Brain microvascular endothelial cell (primary cell): ENCODE data around the gene TRAPPC11.

Experiments used
- DNase-seq: peaks from one replicate; pipeline ENCODE4 v3.0.0-alpha.2; 2020
- H3K27ac ChIP-seq: fragments of 250-450 bp; sonication (Bioruptor Pico); 2 replicates; pipeline ENCODE4 v1.5.1; 2020; ENCODE audit warnings: mild to moderate bottlenecking, moderate library complexity
- H3K27me3 ChIP-seq: fragments of 250-450 bp; sonication (Bioruptor Pico); replicated peaks from 2 replicates; pipeline ENCODE4 v1.5.1; 2020; ENCODE audit warnings: mild to moderate bottlenecking
- H3K36me3 ChIP-seq: fragments of 250-450 bp; sonication (Bioruptor Pico); replicated peaks from 2 replicates; pipeline ENCODE4 v1.5.1; 2020; ENCODE audit warnings: mild to moderate bottlenecking
- H3K4me3 ChIP-seq: 2 replicates; pipeline ENCODE4 v1.5.1; 2011; ENCODE audit warnings: low read depth, mild to moderate bottlenecking, control low read depth, low read length, moderate library complexity
- in situ Hi-C: cut with HindIII; loops from 2 replicates; pipeline ENCODE4 v1.10.0; 2017; ENCODE audit warnings: low sequenced_read_pairs, low pct_ligation_motif_present
- TF ChIP-seq, protein P1 (sequence below): IDR thresholded peaks from 2 replicates; pipeline ENCODE4 v1.5.1; 2011; ENCODE audit warnings: low read depth, mild to moderate bottlenecking, moderate library complexity, low read length, control low read depth, inconsistent platforms; ENCODE audit errors: missing control alignments

Gene TRAPPC11

DNA sequence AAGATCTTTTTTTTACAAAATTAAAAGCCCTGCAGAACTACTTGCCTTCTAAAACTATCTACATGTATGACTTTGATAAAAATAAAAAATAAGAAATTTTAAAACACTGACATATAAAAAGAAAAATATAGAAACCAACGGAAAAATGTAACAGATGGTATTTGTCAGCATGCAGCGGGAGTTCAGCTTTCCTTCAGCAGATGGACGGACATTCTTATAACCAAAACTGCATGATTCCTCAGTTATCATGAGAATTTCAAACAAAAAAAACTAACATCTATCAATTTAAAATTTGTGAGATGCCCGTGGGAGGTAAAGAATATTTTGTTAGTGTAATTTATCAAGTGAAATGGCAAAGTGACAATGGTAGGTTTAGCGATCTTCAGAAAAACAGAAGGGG lies 23.4 kb upstream of the TRAPPC11 start:
- no peak for DNase-seq
- no peak overlapping the region for H3K27ac ChIP-seq
- TF ChIP-seq, protein P1, sequence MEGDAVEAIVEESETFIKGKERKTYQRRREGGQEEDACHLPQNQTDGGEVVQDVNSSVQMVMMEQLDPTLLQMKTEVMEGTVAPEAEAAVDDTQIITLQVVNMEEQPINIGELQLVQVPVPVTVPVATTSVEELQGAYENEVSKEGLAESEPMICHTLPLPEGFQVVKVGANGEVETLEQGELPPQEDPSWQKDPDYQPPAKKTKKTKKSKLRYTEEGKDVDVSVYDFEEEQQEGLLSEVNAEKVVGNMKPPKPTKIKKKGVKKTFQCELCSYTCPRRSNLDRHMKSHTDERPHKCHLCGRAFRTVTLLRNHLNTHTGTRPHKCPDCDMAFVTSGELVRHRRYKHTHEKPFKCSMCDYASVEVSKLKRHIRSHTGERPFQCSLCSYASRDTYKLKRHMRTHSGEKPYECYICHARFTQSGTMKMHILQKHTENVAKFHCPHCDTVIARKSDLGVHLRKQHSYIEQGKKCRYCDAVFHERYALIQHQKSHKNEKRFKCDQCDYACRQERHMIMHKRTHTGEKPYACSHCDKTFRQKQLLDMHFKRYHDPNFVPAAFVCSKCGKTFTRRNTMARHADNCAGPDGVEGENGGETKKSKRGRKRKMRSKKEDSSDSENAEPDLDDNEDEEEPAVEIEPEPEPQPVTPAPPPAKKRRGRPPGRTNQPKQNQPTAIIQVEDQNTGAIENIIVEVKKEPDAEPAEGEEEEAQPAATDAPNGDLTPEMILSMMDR = no peak
- H3K36me3 ChIP-seq = no peaks in the 10 kb centered on the region
- no peak overlapping the region for H3K4me3 ChIP-seq
- no peaks in the 10 kb centered on the region for H3K27me3 ChIP-seq
- in situ Hi-C loops = no loop called here

DNA sequence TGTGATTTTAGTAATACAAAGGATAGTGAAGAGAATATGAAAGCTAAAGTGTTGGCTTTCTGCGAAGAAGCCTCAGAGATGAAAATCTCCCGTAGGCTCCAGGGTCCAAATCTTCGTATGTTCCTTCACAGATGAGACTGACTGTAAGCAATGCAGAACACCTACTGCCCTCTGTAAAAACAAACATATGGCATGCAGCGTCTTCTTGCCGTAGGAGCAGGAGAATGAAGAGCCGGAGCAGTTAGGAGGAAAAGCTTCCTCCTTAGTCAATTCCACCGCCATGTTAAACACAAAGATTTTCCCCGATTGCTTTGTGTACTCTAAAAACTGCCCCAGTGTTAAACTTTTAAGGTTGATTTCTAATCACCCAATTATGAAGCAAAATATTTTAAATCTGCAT lies 22.6 kb upstream of the TRAPPC11 start:
- no peaks in the 10 kb centered on the region for H3K36me3 ChIP-seq
- no peaks in the 10 kb centered on the region for H3K27me3 ChIP-seq
- in situ Hi-C loops = no loop called here
- peak overlapping the region; percentile 66 for H3K27ac ChIP-seq
- H3K4me3 ChIP-seq = peak overlapping the region; percentile 24
- DNase-seq = peak; percentile 29
- TF ChIP-seq, protein P1 = peak; percentile 10

DNA sequence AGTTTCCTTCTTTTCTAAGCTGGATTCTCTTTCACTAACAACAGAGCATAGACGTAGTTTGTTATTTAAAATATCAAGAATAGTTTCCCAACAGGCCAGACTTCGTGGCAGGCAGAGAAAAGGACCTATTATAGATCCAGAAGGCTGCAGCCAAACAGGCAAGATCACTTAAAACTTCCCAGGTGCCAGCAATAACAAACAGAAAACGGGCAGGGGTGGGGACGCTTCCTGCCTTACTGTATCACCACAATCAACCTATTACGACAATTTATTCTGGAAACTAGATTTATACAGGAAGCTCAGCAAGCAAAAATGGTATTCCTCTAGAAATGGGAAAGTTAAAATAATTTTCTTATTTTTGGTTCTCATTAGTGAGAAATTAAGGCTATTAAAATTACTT lies 22.2 kb upstream of the TRAPPC11 start:
- TF ChIP-seq, protein P1 = no peak
- H3K36me3 ChIP-seq = no peaks in the 10 kb centered on the region
- no peaks in the 10 kb centered on the region for H3K27me3 ChIP-seq
- in situ Hi-C loops = no loop called here
- H3K27ac ChIP-seq = peak overlapping the region; percentile 66
- peak overlapping the region; percentile 24 for H3K4me3 ChIP-seq
- DNase-seq = peak; percentile 46

DNA sequence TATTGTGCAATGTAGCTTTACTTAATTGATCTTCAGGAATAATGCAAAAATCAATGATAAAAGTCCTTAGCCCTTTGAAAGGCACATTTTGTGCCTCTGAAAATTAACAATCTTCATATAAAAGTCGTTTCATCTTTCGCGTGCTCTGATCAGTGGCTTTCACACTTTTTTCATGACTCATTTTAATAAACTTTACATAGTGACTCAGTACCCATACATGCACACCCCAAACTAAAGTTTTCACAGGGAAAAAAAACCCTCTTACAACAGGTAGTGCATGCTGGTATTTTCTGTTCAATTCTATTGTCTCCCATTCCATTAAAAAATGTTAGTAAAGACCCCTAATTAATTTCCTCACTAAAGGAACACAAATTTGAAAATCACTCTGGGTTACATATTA lies 21.6 kb upstream of the TRAPPC11 start:
- no peak overlapping the region for H3K4me3 ChIP-seq
- peak overlapping the region; percentile 66 for H3K27ac ChIP-seq
- no peak for DNase-seq
- in situ Hi-C loops = no loop called here
- H3K27me3 ChIP-seq = no peaks in the 10 kb centered on the region
- peaks cover under 1% of the 10 kb centered on the region for H3K36me3 ChIP-seq
- TF ChIP-seq, protein P1 = no peak

DNA sequence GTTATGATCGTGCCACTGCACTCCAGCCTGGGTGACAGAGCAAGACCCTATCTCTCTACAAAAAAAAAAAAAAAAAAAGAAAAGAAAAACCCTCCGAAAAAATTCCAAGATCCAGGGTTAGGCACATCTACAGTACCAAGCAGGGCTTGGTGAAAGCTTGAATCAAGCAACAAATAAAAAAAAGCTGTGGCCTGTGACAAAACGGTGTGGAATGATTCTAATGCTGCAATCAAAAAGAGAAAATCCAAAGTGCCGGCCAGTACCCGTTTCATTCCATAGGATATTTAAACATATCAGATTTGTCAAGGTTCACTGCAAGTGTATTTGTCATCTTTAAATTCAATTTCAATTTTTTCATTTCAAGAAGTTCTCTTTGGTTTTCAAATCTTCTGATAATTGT lies 20.7 kb upstream of the TRAPPC11 start:
- H3K36me3 ChIP-seq = peaks cover 2% of the 10 kb centered on the region
- no peak overlapping the region for H3K4me3 ChIP-seq
- H3K27ac ChIP-seq = no peak overlapping the region
- H3K27me3 ChIP-seq = no peaks in the 10 kb centered on the region
- no peak for DNase-seq
- TF ChIP-seq, protein P1 = no peak
- in situ Hi-C loops = no loop called here

DNA sequence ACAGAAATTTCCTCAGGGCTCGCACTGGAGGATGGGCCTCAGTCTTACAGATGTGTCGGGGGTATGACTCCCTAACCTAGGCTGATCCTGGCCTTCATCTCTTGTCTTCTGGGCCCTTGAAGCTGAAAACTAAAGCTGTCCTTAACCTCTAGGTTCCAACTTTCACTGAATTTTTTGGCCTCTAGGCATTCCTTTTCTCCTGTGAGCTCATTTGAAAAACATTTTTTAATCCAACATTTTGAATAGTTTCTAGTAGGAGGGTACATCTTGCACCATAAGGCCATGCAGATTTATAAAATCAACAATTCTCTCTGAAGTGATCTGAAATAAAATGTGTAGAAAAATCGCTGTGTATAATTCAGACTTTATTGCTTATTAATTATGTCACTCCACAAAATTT lies 19.8 kb upstream of the TRAPPC11 start:
- TF ChIP-seq, protein P1 = no peak
- H3K4me3 ChIP-seq = no peak overlapping the region
- peaks cover 9% of the 10 kb centered on the region for H3K36me3 ChIP-seq
- no peak for DNase-seq
- in situ Hi-C loops = no loop called here
- no peak overlapping the region for H3K27ac ChIP-seq
- H3K27me3 ChIP-seq = no peaks in the 10 kb centered on the region
